Left ventricle myocardium inferior (tissue), 1 donor: ENCODE data around the gene TNFRSF8. TPM values are rescaled to one million over a fixed set of nuclear protein-coding genes. Genes with fewer than 3 reads are reported as not detected.
A peak's percentile ranks its signal among the peaks of the same experiment; 100 is the strongest.

Source experiments
- DNase-seq: peaks from one replicate; pipeline ENCODE4 v3.0.0-alpha.2; 2020
- H3K27ac ChIP-seq: fragments of 200-600 bp; replicated peaks from 2 replicates; pipeline ENCODE4 v1.8.0; 2021
- H3K27me3 ChIP-seq: fragments of 200-600 bp; 2 replicates; pipeline ENCODE4 v1.8.0; 2021; ENCODE audit warnings: low read depth
- H3K36me3 ChIP-seq: fragments of 200-600 bp; 2 replicates; pipeline ENCODE4 v1.8.0; 2021
- H3K4me1 ChIP-seq: fragments of 200-600 bp; 2 replicates; pipeline ENCODE4 v1.8.0; 2021
- H3K4me3 ChIP-seq: fragments of 200-600 bp; 2 replicates; pipeline ENCODE4 v1.8.0; 2021; ENCODE audit warnings: mild to moderate bottlenecking, moderate library complexity
- H3K9me3 ChIP-seq: fragments of 200-600 bp; replicated peaks from 2 replicates; pipeline ENCODE4 v1.8.0; 2021
- CTCF ChIP-seq: fragments of 200-600 bp; IDR thresholded peaks from 2 replicates; pipeline ENCODE4 v1.8.0; 2021; ENCODE audit warnings: antibody characterized with exemption, mild to moderate bottlenecking, borderline replicate concordance
- intact Hi-C: fragments of 100-400 bp; cut with micrococcal nuclease; formaldehyde crosslinking; loops from one replicate; pipeline ENCODE4 v1.11.0; 2022
- total RNA-seq: library from RNA; stranded (reverse); fragmentation: NEBNext Ultra II Directional; extraction: Animal tissue kit (Norgen Biotek cat#: 25700); gene quantifications from one replicate; pipeline ENCODE4 v1.2.1, GENCODE V29; 2021
- donor health status: DM: no; HTN: yes; CAD: no; lungs with severe emphysema.

The TNFRSF8 gene
- total RNA-seq, 1 donor from 2014 or later = 0.82 TPM

GRCh38 chr1:12051361-12051760, 11.7 kb upstream of the TNFRSF8 start:
- DNase-seq = no peak
- H3K4me3 ChIP-seq = no peak overlapping the region
- H3K27me3 ChIP-seq = peaks cover 21% of the 10 kb centered on the region
- TF ChIP-seq CTCF = no peak
- no peaks in the 10 kb centered on the region for H3K36me3 ChIP-seq
- intact Hi-C loops = no loop called here
- no peaks in the 10 kb centered on the region for H3K9me3 ChIP-seq
- H3K27ac ChIP-seq = no peak overlapping the region
- peaks cover 23% of the 10 kb centered on the region for H3K4me1 ChIP-seq

- H3K4me1 ChIP-seq = peaks cover 23% of the 10 kb centered on the region
- no peaks in the 10 kb centered on the region for H3K36me3 ChIP-seq
- no peak for TF ChIP-seq CTCF
- DNase-seq = peak; percentile 45
- H3K4me3 ChIP-seq = no peak overlapping the region
- H3K27me3 ChIP-seq = peaks cover 21% of the 10 kb centered on the region
- no peaks in the 10 kb centered on the region for H3K9me3 ChIP-seq
- intact Hi-C loops = no loop called here
- H3K27ac ChIP-seq = peak overlapping the region; percentile 42
These were observed 11.0 kb upstream of the TNFRSF8 start for GRCh38 chr1:12052008-12052573.

GRCh38 chr1:12052997-12053686, 10.0 kb upstream of the TNFRSF8 start:
- peak; percentile 47 for TF ChIP-seq CTCF
- Histone ChIP-seq H3K4me3 (no peak overlapping the region), H3K27me3 (peaks cover 11% of the 10 kb centered on the region), H3K27ac (peak overlapping the region; percentile 68), H3K9me3 (no peaks in the 10 kb centered on the region), H3K4me1 (peaks cover 23% of the 10 kb centered on the region), H3K36me3 (no peaks in the 10 kb centered on the region)
- intact Hi-C loops = no loop called here
- peak; percentile 61 for DNase-seq

GRCh38 chr1:12053752-12054548, 9.2 kb upstream of the TNFRSF8 start:
- TF ChIP-seq CTCF = no peak
- H3K4me1 ChIP-seq = peaks cover 23% of the 10 kb centered on the region
- H3K4me3 ChIP-seq = no peak overlapping the region
- H3K9me3 ChIP-seq = no peaks in the 10 kb centered on the region
- H3K27ac ChIP-seq = no peak overlapping the region
- no peaks in the 10 kb centered on the region for H3K36me3 ChIP-seq
- peaks cover 7% of the 10 kb centered on the region for H3K27me3 ChIP-seq
- intact Hi-C loops = no loop called here
- no peak for DNase-seq

- H3K9me3 ChIP-seq = peaks cover 2% of the 10 kb centered on the region
- no peak for DNase-seq
These were observed 7.8 kb upstream of the TNFRSF8 start for GRCh38 chr1:12055259-12055658.

More at GRCh38 chr1:12055259-12055658, 7.8 kb upstream of the TNFRSF8 start:
- no peak for TF ChIP-seq CTCF
- Histone ChIP-seq H3K36me3 (no peaks in the 10 kb centered on the region), H3K4me1 (peaks cover 23% of the 10 kb centered on the region), H3K27ac (no peak overlapping the region), H3K4me3 (no peak overlapping the region), H3K27me3 (peaks cover 10% of the 10 kb centered on the region)
- intact Hi-C loops = no loop called here
